ENCODE measurements around the gene TMEM169. TPM values are rescaled to one million over a fixed set of nuclear protein-coding genes. Genes with fewer than 3 reads are reported as not detected.

TMEM169 gene
- total RNA-seq, 3 donors from 2014 or later, result 0.29 to 0.76 (median 0.39) TPM

GRCh38 chr2:216064014-216064630 lies 17.6 kb upstream of the TMEM169 start:
- Histone ChIP-seq H3K4me1 (ENCODE audit: low read depth) (no peaks in the 10 kb centered on the region), H3K36me3 (ENCODE audit: low read depth) (no peaks in the 10 kb centered on the region), H3K9me3 (no peaks in the 10 kb centered on the region), H3K4me3 (no peak overlapping the region)
- TF ChIP-seq CTCF (IDR thresholded peaks at IDR 0.05), result no peak
- intact Hi-C loops (cut with DNase I, micrococcal nuclease), result no loop called here
- no peak for DNase-seq
- no peak for ATAC-seq

- TF ChIP-seq CTCF (IDR thresholded peaks at IDR 0.05), result no peak
- Histone ChIP-seq H3K36me3 (ENCODE audit: low read depth) (no peaks in the 10 kb centered on the region), H3K4me3 (no peak overlapping the region), H3K9me3 (no peaks in the 10 kb centered on the region), H3K4me1 (ENCODE audit: low read depth) (no peaks in the 10 kb centered on the region)
- intact Hi-C loops (cut with DNase I, micrococcal nuclease), result no loop called here
- no peak for DNase-seq
- ATAC-seq, result no peak
Observed at GRCh38 chr2:216064665-216065064, 17.1 kb upstream of the TMEM169 start.

GRCh38 chr2:216066230-216066629 lies 15.5 kb upstream of the TMEM169 start:
- no peak for TF ChIP-seq CTCF (IDR thresholded peaks at IDR 0.05)
- ATAC-seq, result no peak

GRCh38 chr2:216069028-216069427 lies 12.7 kb upstream of the TMEM169 start:
- no peak for TF ChIP-seq CTCF (IDR thresholded peaks at IDR 0.05)
- Histone ChIP-seq H3K9me3 (no peaks in the 10 kb centered on the region), H3K36me3 (ENCODE audit: low read depth) (no peaks in the 10 kb centered on the region), H3K4me3 (no peak overlapping the region), H3K4me1 (ENCODE audit: low read depth) (no peaks in the 10 kb centered on the region)
- DNase-seq (no peak), ATAC-seq (no peak)
- intact Hi-C loops (cut with DNase I, micrococcal nuclease), result no loop called here

More at GRCh38 chr2:216066230-216066629, 15.5 kb upstream of the TMEM169 start:
- H3K9me3 ChIP-seq, result no peaks in the 10 kb centered on the region
- no peaks in the 10 kb centered on the region for H3K36me3 ChIP-seq (ENCODE audit: low read depth)
- no peak overlapping the region for H3K4me3 ChIP-seq
- intact Hi-C loops (cut with DNase I, micrococcal nuclease), result no loop called here
- DNase-seq, result no peak
- no peaks in the 10 kb centered on the region for H3K4me1 ChIP-seq (ENCODE audit: low read depth)

- no peak for TF ChIP-seq CTCF (IDR thresholded peaks at IDR 0.05)
- ATAC-seq, result no peak
- DNase-seq, result no peak
- H3K9me3 ChIP-seq, result no peaks in the 10 kb centered on the region
- H3K4me1 ChIP-seq (ENCODE audit: low read depth), result no peaks in the 10 kb centered on the region
- H3K36me3 ChIP-seq (ENCODE audit: low read depth), result no peaks in the 10 kb centered on the region
- intact Hi-C loops (cut with DNase I, micrococcal nuclease), result no loop called here
- no peak overlapping the region for H3K4me3 ChIP-seq
Observed at GRCh38 chr2:216070195-216070594, 11.5 kb upstream of the TMEM169 start.

All from mucosa of descending colon (tissue), 3 donors.